Measurements from ENCODE around the gene KIF22. TPM values are rescaled to one million over a fixed set of nuclear protein-coding genes. Genes with fewer than 3 reads are reported as not detected.

The KIF22 gene
- total and polyA plus RNA-seq, 9 of the 15 experiments (the other 6 are each of a cell fraction or from before 2014, with no cell fraction given) = 8.7 to 232 (median 131) TPM

DNA sequence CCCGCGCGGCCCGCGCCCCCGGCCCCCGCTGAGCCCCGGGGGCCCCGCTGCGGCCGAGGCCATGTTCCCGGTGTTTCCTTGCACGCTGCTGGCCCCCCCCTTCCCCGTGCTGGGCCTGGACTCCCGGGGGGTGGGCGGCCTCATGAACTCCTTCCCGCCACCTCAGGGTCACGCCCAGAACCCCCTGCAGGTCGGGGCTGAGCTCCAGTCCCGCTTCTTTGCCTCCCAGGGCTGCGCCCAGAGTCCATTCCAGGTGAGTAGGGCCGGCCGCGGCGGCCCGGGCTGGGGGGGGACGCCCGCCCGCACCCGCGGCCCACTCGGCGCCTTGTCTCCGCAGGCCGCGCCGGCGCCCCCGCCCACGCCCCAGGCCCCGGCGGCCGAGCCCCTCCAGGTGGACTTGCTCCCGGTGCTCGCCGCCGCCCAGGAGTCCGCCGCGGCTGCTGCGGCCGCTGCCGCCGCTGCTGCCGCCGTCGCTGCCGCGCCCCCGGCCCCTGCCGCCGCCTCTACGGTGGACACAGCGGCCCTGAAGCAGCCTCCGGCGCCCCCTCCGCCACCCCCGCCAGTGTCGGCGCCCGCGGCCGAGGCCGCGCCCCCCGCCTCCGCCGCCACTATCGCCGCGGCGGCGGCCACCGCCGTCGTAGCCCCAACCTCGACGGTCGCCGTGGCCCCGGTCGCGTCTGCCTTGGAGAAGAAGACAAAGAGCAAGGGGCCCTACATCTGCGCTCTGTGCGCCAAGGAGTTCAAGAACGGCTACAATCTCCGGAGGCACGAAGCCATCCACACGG lies 16.3 kb downstream of the KIF22 start (continued):
- TF ChIP-seq ZFX (CRISPR knock-in tag; IDR thresholded peaks at IDR 0.05) (peak; percentile 40; the same call in 1 of the 2 replicates), TBP (optimal IDR thresholded peaks at IDR 0.05; ENCODE audit: low read depth, low read length) (peak; percentile 58), CCNT2 (IDR thresholded peaks at IDR 0.05; ENCODE audit: borderline replicate concordance, extremely low read depth, insufficient read length, low read depth, low read length) (peak; percentile 12), LEF1 (IDR thresholded peaks at IDR 0.05) (no peak), SRSF9 (IDR thresholded peaks at IDR 0.05; ENCODE audit: borderline replicate concordance, low read depth, low read length) (no peak), NR1H2 (CRISPR knock-in tag; IDR thresholded peaks at IDR 0.05) (no peak; the same call in 1 of the 2 replicates), HDAC3 (IDR thresholded peaks at IDR 0.05; ENCODE audit: borderline replicate concordance, partially characterized antibody) (no peak), ZNF707 (CRISPR knock-in tag; conservative IDR thresholded peaks at IDR 0.05) (no peak), HMGN3 (IDR thresholded peaks at IDR 0.05; ENCODE audit: borderline replicate concordance, extremely low read depth, insufficient read length, low read depth, low read length) (no peak), BHLHE40 (IDR thresholded peaks at IDR 0.05; ENCODE audit: low read length) (peak; percentile 23), RBM15 (IDR thresholded peaks at IDR 0.05; ENCODE audit: insufficient read depth, low read length) (no peak), HNRNPH1 (optimal IDR thresholded peaks at IDR 0.05; ENCODE audit: low read depth, low read length) (no peak), EP400 (IDR thresholded peaks at IDR 0.05) (peak; percentile 19; the same call in 1 of the 2 replicates)
- TF ChIP-seq, protein P1, sequence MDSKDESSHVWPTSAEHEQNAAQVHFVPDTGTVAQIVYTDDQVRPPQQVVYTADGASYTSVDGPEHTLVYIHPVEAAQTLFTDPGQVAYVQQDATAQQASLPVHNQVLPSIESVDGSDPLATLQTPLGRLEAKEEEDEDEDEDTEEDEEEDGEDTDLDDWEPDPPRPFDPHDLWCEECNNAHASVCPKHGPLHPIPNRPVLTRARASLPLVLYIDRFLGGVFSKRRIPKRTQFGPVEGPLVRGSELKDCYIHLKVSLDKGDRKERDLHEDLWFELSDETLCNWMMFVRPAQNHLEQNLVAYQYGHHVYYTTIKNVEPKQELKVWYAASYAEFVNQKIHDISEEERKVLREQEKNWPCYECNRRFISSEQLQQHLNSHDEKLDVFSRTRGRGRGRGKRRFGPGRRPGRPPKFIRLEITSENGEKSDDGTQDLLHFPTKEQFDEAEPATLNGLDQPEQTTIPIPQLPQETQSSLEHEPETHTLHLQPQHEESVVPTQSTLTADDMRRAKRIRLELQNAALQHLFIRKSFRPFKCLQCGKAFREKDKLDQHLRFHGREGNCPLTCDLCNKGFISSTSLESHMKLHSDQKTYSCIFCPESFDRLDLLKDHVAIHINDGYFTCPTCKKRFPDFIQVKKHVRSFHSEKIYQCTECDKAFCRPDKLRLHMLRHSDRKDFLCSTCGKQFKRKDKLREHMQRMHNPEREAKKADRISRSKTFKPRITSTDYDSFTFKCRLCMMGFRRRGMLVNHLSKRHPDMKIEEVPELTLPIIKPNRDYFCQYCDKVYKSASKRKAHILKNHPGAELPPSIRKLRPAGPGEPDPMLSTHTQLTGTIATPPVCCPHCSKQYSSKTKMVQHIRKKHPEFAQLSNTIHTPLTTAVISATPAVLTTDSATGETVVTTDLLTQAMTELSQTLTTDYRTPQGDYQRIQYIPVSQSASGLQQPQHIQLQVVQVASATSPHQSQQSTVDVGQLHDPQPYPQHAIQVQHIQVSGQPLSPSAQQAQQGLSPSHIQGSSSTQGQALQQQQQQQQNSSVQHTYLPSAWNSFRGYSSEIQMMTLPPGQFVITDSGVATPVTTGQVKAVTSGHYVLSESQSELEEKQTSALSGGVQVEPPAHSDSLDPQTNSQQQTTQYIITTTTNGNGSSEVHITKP (IDR thresholded peaks at IDR 0.05; ENCODE audit: partially characterized antibody) = peak; percentile 24

Measured in K562 (cell line).